GM12878 (cell line): Measurements from ENCODE around the gene GANC. TPM values are rescaled to one million over a fixed set of nuclear protein-coding genes. Genes with fewer than 3 reads are reported as not detected.

ENCODE experiments used
- ATAC-seq: fragments of 200-7000 bp; cut with Tn5 transposase; 3 replicates; pipeline ENCODE4 v1.9.1; 2020; ENCODE audit warnings: mild to moderate bottlenecking, moderate library complexity
- BruUV-seq: library from RNA; stranded (reverse); fragments of 400-500 nt; replicated peaks from 2 replicates; lab custom pipeline; 2021; lab: Mats Ljungman, UMichigan
- CTCF ChIA-PET: fragments of 300-600 bp; sonication (Branson Sonifier 250); formaldehyde crosslinking; extraction: SDS; loops from one replicate; lab custom pipeline; 2021; ENCODE audit warnings: inconsistent platforms; lab: Yijun Ruan, JAX
- POLR2A ChIA-PET: fragments of 350-600 bp; formaldehyde crosslinking; extraction: SDS; loops from one replicate; lab custom pipeline; 2021; ENCODE audit warnings: inconsistent platforms; lab: Charles Lee
- RAD21 ChIA-PET: fragments of 300-600 bp; sonication (Branson Sonifier 250); formaldehyde crosslinking; loops from one replicate; lab custom pipeline; 2023; ENCODE audit warnings: antibody characterized with exemption; ENCODE audit not compliant: unreplicated experiment; lab: Charles Lee
- SMC1A ChIA-PET: fragments of 300-600 bp; sonication (Branson Sonifier 250); formaldehyde crosslinking; loops from one replicate; lab custom pipeline; 2023; ENCODE audit not compliant: unreplicated experiment, uncharacterized antibody; lab: Charles Lee
- DNase-seq: peaks from one replicate; pipeline ENCODE4 v3.0.0-alpha.2; 2011; ENCODE audit warnings: low read depth, low spot score
- FAIRE-seq: peaks from 3 replicates; lab custom pipeline; 2011; peaks lifted over from hg19 to GRCh38; lab: Jason Lieb, UNC
- H2AFZ ChIP-seq: 2 replicates; pipeline ENCODE4 v1.6.0; 2011; ENCODE audit warnings: low read depth, low read length, control low read depth; ENCODE audit not compliant: control insufficient read depth
- H3K27ac ChIP-seq: 2 replicates; pipeline ENCODE4 v1.5.1; 2011; ENCODE audit warnings: control low read depth; ENCODE audit not compliant: control insufficient read depth, insufficient read depth
- H3K27me3 ChIP-seq, 2 experiments: replicated peaks in 1 of 2; 2 replicates each; pipeline versions ENCODE4 v1.6.0 to v1.6.1; 2011; ENCODE audit warnings: low read length in 1 of 2; ENCODE audit not compliant: control insufficient read depth in 2 of 2, insufficient read depth in 2 of 2
- H3K36me3 ChIP-seq, 2 experiments: 2 replicates each; pipeline ENCODE4 v1.5.1; 2011; ENCODE audit warnings: low read length in 1 of 2; ENCODE audit not compliant: control insufficient read depth in 2 of 2, insufficient read depth in 2 of 2
- H3K4me1 ChIP-seq: 2 replicates; pipeline ENCODE4 v1.6.1; 2011; ENCODE audit warnings: mild to moderate bottlenecking, low read length, moderate library complexity, mixed read lengths; ENCODE audit not compliant: control insufficient read depth, insufficient read depth
- H3K4me2 ChIP-seq: 2 replicates; pipeline ENCODE4 v1.6.0; 2011; ENCODE audit warnings: control low read depth; ENCODE audit not compliant: control insufficient read depth, insufficient read depth
- H3K4me3 ChIP-seq: fragments of 200-600 bp; sonication (generic); 2 replicates; pipeline ENCODE4 v1.5.1; 2016
- H3K79me2 ChIP-seq: 2 replicates; pipeline ENCODE4 v1.6.0; 2011; ENCODE audit warnings: low read length; ENCODE audit not compliant: control insufficient read depth, insufficient read depth
- H3K9ac ChIP-seq: 2 replicates; pipeline ENCODE4 v1.8.0; 2011; ENCODE audit warnings: low read length, control low read depth, mixed read lengths; ENCODE audit not compliant: control insufficient read depth, insufficient read depth
- H3K9me3 ChIP-seq: replicated peaks from 3 replicates; pipeline ENCODE4 v1.5.1; 2011; ENCODE audit warnings: mild to moderate bottlenecking, low read length; ENCODE audit not compliant: control insufficient read depth, insufficient read depth
- H4K20me1 ChIP-seq: 2 replicates; pipeline ENCODE4 v1.6.0; 2011; ENCODE audit not compliant: control insufficient read depth, insufficient read depth
- ATF7 ChIP-seq: fragments of 450-650 bp; IDR thresholded peaks from 2 replicates; pipeline ENCODE4 v1.6.1; 2016; ENCODE audit warnings: low read depth, mild to moderate bottlenecking
- BHLHE40 ChIP-seq, 2 experiments: fragments of 450-650 bp in 1 of 2; IDR thresholded peaks; 2 replicates each; pipeline ENCODE4 v1.6.1; 2011 to 2017; ENCODE audit warnings: low read depth in 2 of 2, borderline replicate concordance in 1 of 2, improper control_type of control experiment in 1 of 2, low read length in 1 of 2, mild to moderate bottlenecking in 1 of 2
- CHD4 ChIP-seq: fragments of 200-600 bp; sonication (generic); IDR thresholded peaks from 2 replicates; pipeline ENCODE4 v1.6.1; 2016; ENCODE audit warnings: mild to moderate bottlenecking
- E2F8 ChIP-seq: fragments of 450-650 bp; IDR thresholded peaks from 2 replicates; pipeline ENCODE4 v1.6.1; 2018; ENCODE audit warnings: mild to moderate bottlenecking, low read depth, moderate library complexity; ENCODE audit not compliant: partially characterized antibody
- EZH2 ChIP-seq: IDR thresholded peaks from 2 replicates; pipeline ENCODE4 v1.6.1; 2012; ENCODE audit warnings: low read depth, mild to moderate bottlenecking, control low read depth, inconsistent platforms, low read length, borderline replicate concordance; ENCODE audit not compliant: control insufficient read depth
- FOXM1 ChIP-seq: IDR thresholded peaks from 2 replicates; pipeline ENCODE4 v1.6.1; 2012; ENCODE audit warnings: low read depth, mild to moderate bottlenecking, inconsistent platforms, low read length, moderate library complexity
- HDAC6 ChIP-seq: fragments of 200-600 bp; sonication (generic); IDR thresholded peaks from one replicate; pipeline ENCODE4 v1.8.0; 2017; ENCODE audit warnings: antibody characterized with exemption; ENCODE audit not compliant: unreplicated experiment
- HDGF ChIP-seq: fragments of 450-650 bp; IDR thresholded peaks from 2 replicates; pipeline ENCODE4 v1.6.1; 2016; ENCODE audit warnings: antibody characterized with exemption
- IRF3 ChIP-seq: fragments of 450-650 bp; IDR thresholded peaks from 2 replicates; pipeline ENCODE4 v1.6.1; 2014; ENCODE audit warnings: mild to moderate bottlenecking
- KLF5 ChIP-seq: fragments of 450-650 bp; IDR thresholded peaks from 2 replicates; pipeline ENCODE4 v1.6.1; 2014; ENCODE audit warnings: mild to moderate bottlenecking; ENCODE audit not compliant: partially characterized antibody
- MXI1 ChIP-seq: fragments of 150-350 bp; IDR thresholded peaks from 2 replicates; pipeline ENCODE4 v1.6.1; 2011; ENCODE audit warnings: low read depth, mild to moderate bottlenecking, inconsistent platforms, low read length, improper control_type of control experiment
- NFIC ChIP-seq: IDR thresholded peaks from 2 replicates; pipeline ENCODE4 v1.6.1; 2012; ENCODE audit warnings: low read depth, mild to moderate bottlenecking, inconsistent platforms, low read length, moderate library complexity
- PAX5 ChIP-seq: IDR thresholded peaks from 2 replicates; pipeline ENCODE4 v1.6.1; 2011; ENCODE audit warnings: low read depth, low read length, borderline replicate concordance
- SIX5 ChIP-seq: IDR thresholded peaks from 2 replicates; pipeline ENCODE4 v1.6.1; 2011; ENCODE audit warnings: mild to moderate bottlenecking, low read depth, low read length, moderate library complexity; ENCODE audit not compliant: severe bottlenecking
- TCF7 ChIP-seq: IDR thresholded peaks from 2 replicates; pipeline ENCODE4 v1.6.1; 2014; ENCODE audit warnings: antibody characterized with exemption, borderline replicate concordance
- YBX1 ChIP-seq: fragments of 450-650 bp; IDR thresholded peaks from 2 replicates; pipeline ENCODE4 v1.6.1; 2016; ENCODE audit warnings: antibody characterized with exemption
- ZBED1 ChIP-seq: IDR thresholded peaks from 2 replicates; pipeline ENCODE4 v1.6.1; 2016; ENCODE audit warnings: borderline replicate concordance
- ZNF274 ChIP-seq: IDR thresholded peaks from one replicate; pipeline ENCODE4 v1.8.0; 2011; ENCODE audit not compliant: insufficient read length, insufficient read depth
- WGBS: methylation state at CpG from one replicate; pipeline ENCODE4 v1.1.6; 2016; ENCODE audit warnings: low lambda C conversion rate; ENCODE audit not compliant: insufficient replicate concordance, insufficient coverage; ENCODE audit errors: missing lambda C conversion rate; 5-methylcytosine and 5-hydroxymethylcytosine counted together
- in situ Hi-C: fragments of 300-500 bp; cut with MboI; formaldehyde crosslinking; loops from 9 replicates; pipeline ENCODE4 v1.14.3; 2018; ENCODE audit warnings: mixed read lengths
- intact Hi-C: fragments of 100-400 bp; cut with micrococcal nuclease; formaldehyde crosslinking; loops from one replicate; pipeline ENCODE4 v1.14.2; 2022; ENCODE audit not compliant: unreplicated experiment
- polyA plus RNA-seq, 11 experiments: library from polyadenylated mRNA; depleted of rRNA in 4 of 11; unstranded in 6 of 11; stranded (reverse) in 5 of 11; fragments of >200 nt; fragmentation: Nextera tagmentation in 4 of 11; fragmentation: Illumina TruSeq in 1 of 11; extraction: Ambion mirVana in 4 of 11; extraction: Trizol in 1 of 11; gene quantifications; 1 replicate in 1 of 11; 2 replicates in 10 of 11; pipeline versions ENCODE4 v1.2.1 to v1.2.3, GENCODE V29; 2011 to 2016; ENCODE audit warnings: inconsistent platforms in 2 of 11, missing spikeins in 2 of 11, low read depth in 1 of 11
- total RNA-seq, 4 experiments: library from RNA; depleted of rRNA in 3 of 4; stranded (reverse); fragments of >200 nt in 3 of 4; fragmentation: Illumina TruSeq in 1 of 4; extraction: Trizol in 1 of 4; gene quantifications; 2 replicates each; pipeline versions ENCODE4 v1.2.1 to v1.2.3, GENCODE V29; 2013 to 2021

GANC gene
- total and polyA plus RNA-seq, 10 of the 15 experiments (the other 5 are each of a cell fraction or from before 2014, with no cell fraction given), result 11.3 to 35.3 (median 23.0) TPM

GRCh38 chr15:42404461-42405235, 131.6 kb downstream of the GANC start:
- BruUV-seq, result no TSS peak
- RAD21 ChIA-PET, result no interaction called here
- peaks cover 14% of the 10 kb centered on the region for H3K4me1 ChIP-seq
- H3K79me2 ChIP-seq, result no peaks in the 10 kb centered on the region
- FAIRE-seq, result no peak
- no peak overlapping the region for H2AFZ ChIP-seq
- CTCF ChIA-PET, result no interaction called here
- 72% methylated on average over 12 of the region's 12 CpGs for WGBS
- SMC1A ChIA-PET, result no interaction called here
- no peaks in the 10 kb centered on the region; the same call in 2 of the 3 replicates for H3K9me3 ChIP-seq
- no peak overlapping the region for H3K4me2 ChIP-seq
- H3K36me3 ChIP-seq, result no peaks in the 10 kb centered on the region
- H3K4me3 ChIP-seq, result no peak overlapping the region
- intact Hi-C loops, result no loop called here
- in situ Hi-C loops, result no loop called here
- H4K20me1 ChIP-seq, result no peaks in the 10 kb centered on the region
- no peaks in the 10 kb centered on the region for H3K27me3 ChIP-seq
- H3K9ac ChIP-seq, result no peak overlapping the region
- no peak for DNase-seq
- no peak overlapping the region for H3K27ac ChIP-seq
- POLR2A ChIA-PET, result no interaction called here
- no peak for ATAC-seq
- TF ChIP-seq EZH2 (no peak), MXI1 (no peak), FOXM1 (no peak), IRF3 (no peak), ZBED1 (no peak), PAX5 (no peak), BHLHE40 (IDR thresholded peaks at IDR 0.05; ENCODE audit: borderline replicate concordance in 1 of 2, low read depth in 2 of 2, low read length in 1 of 2) (no peak), HDAC6 (no peak), CHD4 (no peak), NFIC (no peak), ZNF274 (no peak), TCF7 (no peak), E2F8 (no peak), SIX5 (no peak), ATF7 (no peak), HDGF (no peak), KLF5 (no peak), YBX1 (no peak)
